Loucy (cell line): ENCODE results near the gene NOBOX.

Source experiments
- H2AFZ ChIP-seq: fragments of 200-600 bp; sonication (generic); 2 replicates; pipeline ENCODE4 v1.6.0; 2016; ENCODE audit warnings: antibody characterized with exemption, mild to moderate bottlenecking, low read length, moderate library complexity
- H3F3A ChIP-seq: fragments of 200-600 bp; 2 replicates; pipeline ENCODE4 v1.6.0; 2016; ENCODE audit warnings: antibody characterized with exemption, low read depth, mild to moderate bottlenecking
- H3K27me3 ChIP-seq: fragments of 200-600 bp; sonication (generic); 2 replicates; pipeline ENCODE4 v1.6.1; 2014; ENCODE audit warnings: low read length, mild to moderate bottlenecking; ENCODE audit not compliant: insufficient read depth, poor library complexity, severe bottlenecking
- H3K36me3 ChIP-seq: fragments of 200-600 bp; sonication (generic); 2 replicates; pipeline ENCODE4 v1.6.1; 2016; ENCODE audit warnings: low read length; ENCODE audit not compliant: insufficient read depth
- H3K4me1 ChIP-seq: fragments of 200-600 bp; sonication (generic); 2 replicates; pipeline ENCODE4 v1.5.1; 2014; ENCODE audit warnings: low read length, mild to moderate bottlenecking; ENCODE audit not compliant: insufficient read depth, poor library complexity, severe bottlenecking
- H3K4me2 ChIP-seq: fragments of 200-600 bp; sonication (generic); 2 replicates; pipeline ENCODE4 v1.6.0; 2014; ENCODE audit warnings: antibody characterized with exemption, low read length, low read depth, mild to moderate bottlenecking; ENCODE audit not compliant: poor library complexity, severe bottlenecking
- H3K4me3 ChIP-seq: fragments of 200-600 bp; sonication (generic); 2 replicates; pipeline ENCODE4 v1.5.1; 2014; ENCODE audit warnings: low read length, mild to moderate bottlenecking, mixed read lengths; ENCODE audit not compliant: poor library complexity, severe bottlenecking
- H3K79me2 ChIP-seq: fragments of 200-600 bp; sonication (generic); 2 replicates; pipeline ENCODE4 v1.6.1; 2014; ENCODE audit warnings: low read length; ENCODE audit not compliant: insufficient read depth
- H3K9ac ChIP-seq: fragments of 200-600 bp; sonication (generic); 2 replicates; pipeline ENCODE4 v1.6.0; 2014; ENCODE audit warnings: mild to moderate bottlenecking, low read depth, low read length, moderate library complexity; ENCODE audit not compliant: poor library complexity, severe bottlenecking
- H3K9me2 ChIP-seq: fragments of 200-600 bp; sonication (generic); replicated peaks from 2 replicates; pipeline ENCODE4 v1.6.1; 2016; ENCODE audit warnings: low read depth, low read length, mixed read lengths
- H3K9me3 ChIP-seq: fragments of 200-600 bp; sonication (generic); 2 replicates; pipeline ENCODE4 v1.6.1; 2014; ENCODE audit warnings: mild to moderate bottlenecking, antibody characterized with exemption, low read length, low read depth; ENCODE audit not compliant: insufficient read depth
- H4K20me1 ChIP-seq: fragments of 200-600 bp; sonication (generic); 2 replicates; pipeline ENCODE4 v1.6.0; 2014; ENCODE audit warnings: antibody characterized with exemption, low read length, mild to moderate bottlenecking; ENCODE audit not compliant: insufficient read depth, poor library complexity, severe bottlenecking
- EZH2phosphoT487 ChIP-seq: fragments of 200-600 bp; IDR thresholded peaks from 2 replicates; pipeline ENCODE4 v1.6.1; 2018; ENCODE audit warnings: antibody characterized with exemption, mild to moderate bottlenecking, moderate library complexity, borderline replicate concordance
- TF ChIP-seq, protein P1 (sequence below): fragments of 200-600 bp; sonication (generic); conservative IDR thresholded peaks from 2 replicates; pipeline ENCODE4 v1.5.1; 2014; ENCODE audit warnings: mild to moderate bottlenecking, antibody characterized with exemption, low read length

NOBOX gene

GRCh38 chr7:144439717-144440205 is 36.3 kb upstream of the NOBOX start:
- Histone ChIP-seq H2AFZ (no peak overlapping the region), H3K27me3 (no peaks in the 10 kb centered on the region), H3K79me2 (no peaks in the 10 kb centered on the region), H3F3A (no peaks in the 10 kb centered on the region), H3K4me3 (no peak overlapping the region), H3K9me3 (no peaks in the 10 kb centered on the region), H4K20me1 (no peaks in the 10 kb centered on the region), H3K4me1 (no peaks in the 10 kb centered on the region), H3K36me3 (no peaks in the 10 kb centered on the region), H3K9me2 (no peaks in the 10 kb centered on the region), H3K4me2 (no peak overlapping the region), H3K9ac (no peak overlapping the region)
- TF ChIP-seq, protein P1, sequence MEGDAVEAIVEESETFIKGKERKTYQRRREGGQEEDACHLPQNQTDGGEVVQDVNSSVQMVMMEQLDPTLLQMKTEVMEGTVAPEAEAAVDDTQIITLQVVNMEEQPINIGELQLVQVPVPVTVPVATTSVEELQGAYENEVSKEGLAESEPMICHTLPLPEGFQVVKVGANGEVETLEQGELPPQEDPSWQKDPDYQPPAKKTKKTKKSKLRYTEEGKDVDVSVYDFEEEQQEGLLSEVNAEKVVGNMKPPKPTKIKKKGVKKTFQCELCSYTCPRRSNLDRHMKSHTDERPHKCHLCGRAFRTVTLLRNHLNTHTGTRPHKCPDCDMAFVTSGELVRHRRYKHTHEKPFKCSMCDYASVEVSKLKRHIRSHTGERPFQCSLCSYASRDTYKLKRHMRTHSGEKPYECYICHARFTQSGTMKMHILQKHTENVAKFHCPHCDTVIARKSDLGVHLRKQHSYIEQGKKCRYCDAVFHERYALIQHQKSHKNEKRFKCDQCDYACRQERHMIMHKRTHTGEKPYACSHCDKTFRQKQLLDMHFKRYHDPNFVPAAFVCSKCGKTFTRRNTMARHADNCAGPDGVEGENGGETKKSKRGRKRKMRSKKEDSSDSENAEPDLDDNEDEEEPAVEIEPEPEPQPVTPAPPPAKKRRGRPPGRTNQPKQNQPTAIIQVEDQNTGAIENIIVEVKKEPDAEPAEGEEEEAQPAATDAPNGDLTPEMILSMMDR = no peak
- no peak for TF ChIP-seq EZH2phosphoT487

- Histone ChIP-seq H4K20me1 (no peaks in the 10 kb centered on the region), H3K4me1 (no peaks in the 10 kb centered on the region), H3F3A (no peaks in the 10 kb centered on the region), H3K79me2 (no peaks in the 10 kb centered on the region), H3K27me3 (no peaks in the 10 kb centered on the region), H3K36me3 (no peaks in the 10 kb centered on the region), H3K9me3 (no peaks in the 10 kb centered on the region), H3K9ac (no peak overlapping the region), H2AFZ (no peak overlapping the region), H3K9me2 (no peaks in the 10 kb centered on the region), H3K4me2 (no peak overlapping the region), H3K4me3 (no peak overlapping the region)
- TF ChIP-seq, protein P1 = no peak
- TF ChIP-seq EZH2phosphoT487 = no peak
Observed at GRCh38 chr7:144438759-144439158, 35.3 kb upstream of the NOBOX start.

- no peak overlapping the region for H3K4me3 ChIP-seq
- H3K27me3 ChIP-seq = no peaks in the 10 kb centered on the region
- H3K4me1 ChIP-seq = no peaks in the 10 kb centered on the region
- H3K9me2 ChIP-seq = no peaks in the 10 kb centered on the region
- no peak overlapping the region for H3K9ac ChIP-seq
- TF ChIP-seq EZH2phosphoT487 = no peak
- TF ChIP-seq, protein P1 = peak; percentile 81
- no peaks in the 10 kb centered on the region for H3F3A ChIP-seq
- no peaks in the 10 kb centered on the region for H3K9me3 ChIP-seq
- no peaks in the 10 kb centered on the region for H3K36me3 ChIP-seq
- no peak overlapping the region for H2AFZ ChIP-seq
- no peaks in the 10 kb centered on the region for H4K20me1 ChIP-seq
- no peaks in the 10 kb centered on the region for H3K79me2 ChIP-seq
- H3K4me2 ChIP-seq = no peak overlapping the region
Observed at GRCh38 chr7:144437370-144438191, 34.1 kb upstream of the NOBOX start.
